PC-3 (cell line): ENCODE measurements around the gene PTPN1. TPM values are rescaled to one million over a fixed set of nuclear protein-coding genes. Genes with fewer than 3 reads are reported as not detected.

ENCODE experiments used
- ATAC-seq: fragments of 200-7000 bp; cut with Tn5 transposase; 2 replicates; pipeline ENCODE4 v1.9.1; 2020; ENCODE audit warnings: mild to moderate bottlenecking, moderate library complexity
- BruUV-seq: library from RNA; stranded (reverse); fragments of 400-500 nt; replicated peaks from 2 replicates; lab custom pipeline; 2021; lab: Mats Ljungman, UMichigan
- CTCF ChIA-PET: fragments of 300-600 bp; sonication (Branson Sonifier 250); formaldehyde crosslinking; loops from one replicate; lab custom pipeline; 2022; ENCODE audit warnings: antibody characterized with exemption; lab: Charles Lee
- POLR2A ChIA-PET: fragments of 300-600 bp; sonication (Branson Sonifier 250); formaldehyde crosslinking; loops from one replicate; lab custom pipeline; 2022; ENCODE audit warnings: antibody characterized with exemption; ENCODE audit not compliant: unreplicated experiment; lab: Charles Lee
- DNase-seq: peaks from one replicate; pipeline ENCODE4 v3.0.0-alpha.2; 2015
- H2AFZ ChIP-seq: fragments of 300-600 bp; sonication (generic); 2 replicates; pipeline ENCODE4 v1.6.0; 2016; ENCODE audit warnings: antibody characterized with exemption, low read length
- H3F3A ChIP-seq: fragments of 300-600 bp; sonication (generic); one replicate; pipeline ENCODE4 v1.6.0; 2017; ENCODE audit warnings: antibody characterized with exemption, low read length, control low read depth, mild to moderate bottlenecking; ENCODE audit not compliant: unreplicated experiment
- H3K27ac ChIP-seq: fragments of 300-600 bp; sonication (generic); 2 replicates; pipeline ENCODE4 v1.5.1; 2016; ENCODE audit warnings: mild to moderate bottlenecking, low read length
- H3K27me3 ChIP-seq: fragments of 300-600 bp; sonication (generic); 2 replicates; pipeline ENCODE4 v1.6.1; 2016; ENCODE audit warnings: low read length, mixed read lengths
- H3K36me3 ChIP-seq: fragments of 300-600 bp; sonication (generic); 2 replicates; pipeline ENCODE4 v1.6.1; 2016; ENCODE audit warnings: low read depth, mixed run types, low read length, mixed read lengths
- H3K4me1 ChIP-seq: fragments of 300-600 bp; sonication (generic); 2 replicates; pipeline ENCODE4 v1.5.1; 2016; ENCODE audit warnings: low read length; ENCODE audit not compliant: insufficient read depth
- H3K4me2 ChIP-seq: fragments of 300-600 bp; sonication (generic); 2 replicates; pipeline ENCODE4 v1.6.0; 2016; ENCODE audit warnings: low read length
- H3K4me3 ChIP-seq: fragments of 300-600 bp; sonication (generic); 2 replicates; pipeline ENCODE4 v1.5.1; 2016; ENCODE audit warnings: mild to moderate bottlenecking, low read length, mixed read lengths
- H3K79me2 ChIP-seq: fragments of 300-600 bp; sonication (generic); 2 replicates; pipeline ENCODE4 v1.6.1; 2017; ENCODE audit warnings: low read length, mixed read lengths
- H3K9ac ChIP-seq: fragments of 300-600 bp; sonication (generic); 2 replicates; pipeline ENCODE4 v1.6.0; 2016; ENCODE audit warnings: mild to moderate bottlenecking, low read length
- H3K9me2 ChIP-seq: fragments of 300-600 bp; sonication (generic); replicated peaks from 2 replicates; pipeline ENCODE4 v1.6.1; 2016; ENCODE audit warnings: mixed run types, low read length, mixed read lengths
- H3K9me3 ChIP-seq: fragments of 300-600 bp; sonication (generic); 2 replicates; pipeline ENCODE4 v1.6.1; 2016; ENCODE audit warnings: low read length, mixed read lengths
- H4K20me1 ChIP-seq: fragments of 300-600 bp; sonication (generic); 2 replicates; pipeline ENCODE4 v1.6.1; 2016; ENCODE audit warnings: low read length, mixed read lengths
- CTCF ChIP-seq: fragments of 300-600 bp; sonication (generic); conservative IDR thresholded peaks from 2 replicates; pipeline ENCODE4 v1.5.1; 2017; ENCODE audit warnings: antibody characterized with exemption, low read depth, mild to moderate bottlenecking, low read length
- EZH2 ChIP-seq: fragments of 300-600 bp; sonication (generic); IDR thresholded peaks from one replicate; pipeline ENCODE4 v1.6.1; 2017; ENCODE audit warnings: antibody characterized with exemption, mild to moderate bottlenecking, low read length; ENCODE audit not compliant: unreplicated experiment
- EZH2phosphoT487 ChIP-seq: fragments of 300-600 bp; sonication (generic); IDR thresholded peaks from 2 replicates; pipeline ENCODE4 v1.6.1; 2018; ENCODE audit warnings: mild to moderate bottlenecking, antibody characterized with exemption, low read length, borderline replicate concordance
- intact Hi-C: fragments of 100-400 bp; cut with micrococcal nuclease; formaldehyde crosslinking; loops from 2 replicates; pipeline ENCODE4 v1.9.0; 2023
- total RNA-seq: library from RNA; depleted of rRNA; stranded (reverse); fragments of >200 nt; gene quantifications from 2 replicates; pipeline ENCODE4 v1.2.3, GENCODE V29; 2014

Gene PTPN1
- total RNA-seq, 1 experiment from 2014 or later: 47.7 TPM

GRCh38 chr20:50527068-50527605 is 17.0 kb downstream of the PTPN1 start:
- intact Hi-C loops: no loop called here
- Histone ChIP-seq H3K9ac (no peak overlapping the region), H3K4me2 (no peak overlapping the region), H3K36me3 (no peaks in the 10 kb centered on the region), H3K27me3 (no peaks in the 10 kb centered on the region), H4K20me1 (peaks cover 15% of the 10 kb centered on the region; the same call in 1 of the 2 replicates), H3F3A (no peaks in the 10 kb centered on the region), H3K9me3 (no peaks in the 10 kb centered on the region), H2AFZ (no peak overlapping the region), H3K79me2 (peaks cover 92% of the 10 kb centered on the region), H3K27ac (no peak overlapping the region), H3K9me2 (no peaks in the 10 kb centered on the region), H3K4me1 (peaks cover 13% of the 10 kb centered on the region), H3K4me3 (no peak overlapping the region)
- no peak for ATAC-seq
- ChIA-PET CTCF (no interaction called here), POLR2A (no interaction called here)
- DNase-seq: no peak
- no peak for TF ChIP-seq CTCF
- no peak for TF ChIP-seq EZH2phosphoT487
- no peak for TF ChIP-seq EZH2
- no TSS peak for BruUV-seq

- no peak overlapping the region for H3K27ac ChIP-seq
- intact Hi-C loops: no loop called here
- no peak for ATAC-seq
These were observed 17.9 kb downstream of the PTPN1 start for GRCh38 chr20:50528129-50528528.

More at GRCh38 chr20:50528129-50528528, 17.9 kb downstream of the PTPN1 start:
- H3K79me2 ChIP-seq: peaks cover 94% of the 10 kb centered on the region
- TF ChIP-seq EZH2: no peak
- no peak for TF ChIP-seq EZH2phosphoT487
- TF ChIP-seq CTCF: no peak
- no peaks in the 10 kb centered on the region for H3F3A ChIP-seq
- H3K9me2 ChIP-seq: no peaks in the 10 kb centered on the region
- H3K27me3 ChIP-seq: no peaks in the 10 kb centered on the region
- POLR2A ChIA-PET: no interaction called here
- DNase-seq: no peak
- no TSS peak for BruUV-seq
- CTCF ChIA-PET: no interaction called here
- no peak overlapping the region for H2AFZ ChIP-seq
- peaks cover 19% of the 10 kb centered on the region for H3K4me1 ChIP-seq
- H4K20me1 ChIP-seq: peaks cover 15% of the 10 kb centered on the region; the same call in 1 of the 2 replicates
- no peak overlapping the region for H3K9ac ChIP-seq
- H3K36me3 ChIP-seq: no peaks in the 10 kb centered on the region
- H3K4me3 ChIP-seq: no peak overlapping the region
- H3K4me2 ChIP-seq: no peak overlapping the region
- H3K9me3 ChIP-seq: no peaks in the 10 kb centered on the region
